Activated T-cell treated with anti-CD3 and anti-CD28 coated beads for 1 hour (primary cell): ENCODE data around the gene PSTPIP2.

ENCODE experiments used
- DNase-seq: peaks from one replicate; pipeline ENCODE4 v3.0.0-alpha.2; 2020; ENCODE audit warnings: low read depth

Gene PSTPIP2

DNA sequence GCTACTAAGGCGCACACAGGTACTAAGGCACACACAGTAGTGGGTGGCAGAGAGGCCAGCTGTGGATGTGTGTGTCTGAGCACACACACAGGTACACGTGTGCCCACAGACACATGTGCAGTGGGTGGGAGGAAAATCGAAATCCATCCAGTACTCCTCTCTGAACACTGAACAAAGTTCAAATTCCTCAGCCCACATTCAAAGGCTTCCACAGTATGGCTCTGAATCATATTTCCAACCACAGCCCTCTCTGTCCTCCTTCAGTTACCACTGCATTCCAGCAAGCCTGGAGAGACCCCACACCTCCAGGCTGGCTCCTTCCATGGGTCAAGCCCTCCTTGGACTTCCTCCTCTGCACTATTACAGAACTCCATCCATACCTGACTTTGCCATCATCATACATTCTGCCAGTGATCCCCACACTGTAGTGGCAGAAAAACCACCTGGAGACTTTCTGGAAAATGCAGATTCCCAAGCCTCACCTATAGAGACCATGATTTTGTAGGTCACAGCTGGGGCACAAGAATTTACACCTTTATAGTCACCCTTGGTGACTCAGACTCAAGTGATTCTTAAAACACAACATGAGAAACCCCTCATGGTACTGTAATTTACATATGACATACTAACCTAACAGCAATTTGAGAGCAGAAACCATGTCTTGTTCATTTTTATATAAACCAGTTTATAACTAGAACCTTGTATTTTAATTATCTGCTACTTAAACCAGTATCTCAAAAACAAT is 136.3 kb downstream of the PSTPIP2 start:
- no peak for DNase-seq
